HG03469 (cell line): ENCODE results near the gene MSI2.
"Not testable (repeated sequence)": the region's sequence is repeated elsewhere in the genome, so short reads cannot be mapped to it uniquely, and the experiment has no call there.

Experiments
- ATAC-seq: cut with Tn5 transposase; IDR thresholded peaks from one replicate; pipeline ENCODE4 v1.9.1; 2021; ENCODE audit warnings: mild to moderate bottlenecking, moderate library complexity, moderate number of reproducible peaks; ENCODE audit not compliant: unreplicated experiment

Gene MSI2

DNA sequence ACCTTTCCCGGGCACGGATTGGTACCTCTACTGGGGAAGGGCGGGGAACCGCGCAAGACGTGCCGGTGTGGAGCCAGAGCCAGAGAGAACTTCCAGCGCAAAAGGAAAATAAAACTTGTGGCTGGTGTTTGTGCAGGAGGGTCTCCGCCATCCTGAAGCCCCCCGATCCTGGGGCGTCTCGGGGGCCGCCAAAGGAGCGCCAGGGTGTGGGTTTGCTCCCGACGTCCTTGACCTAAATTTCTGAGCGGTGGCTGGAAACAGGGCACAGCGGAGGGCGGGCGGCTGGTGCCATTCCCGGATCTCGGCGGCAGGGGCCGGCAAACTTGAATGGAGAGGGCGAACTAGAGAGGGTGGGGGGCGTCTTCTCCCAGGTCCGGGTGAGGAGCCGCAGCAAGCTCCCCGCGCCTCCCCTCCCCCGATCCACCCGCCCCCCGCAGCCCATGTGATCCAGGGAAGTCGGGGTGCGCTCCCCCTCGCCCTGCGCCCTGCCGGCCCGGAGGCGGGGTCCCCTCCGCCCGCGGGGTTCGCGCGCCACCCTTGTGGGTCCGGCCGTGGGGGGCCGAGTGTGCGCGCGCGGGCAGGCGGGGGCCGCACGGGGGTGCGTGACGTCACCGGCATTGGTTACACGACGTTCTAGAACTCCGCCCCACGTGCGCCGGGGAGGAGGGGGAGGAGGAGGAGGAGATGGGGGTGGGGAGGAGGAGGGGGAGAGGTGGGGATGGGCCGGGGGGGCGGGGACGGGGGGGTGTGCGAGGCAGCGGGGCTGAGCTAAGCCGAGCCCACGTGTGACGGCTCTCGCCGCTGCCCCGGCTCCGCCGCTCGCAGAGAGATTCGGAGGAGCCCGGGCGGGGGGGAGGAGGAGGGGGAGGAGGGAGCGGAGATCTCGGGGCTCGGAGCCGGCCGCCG, at the start of gene MSI2:
TSS of gene MSI2 (plus strand) at position 748 of the 906 bp plus-strand sequence. CDS start 220 bp downstream, outside the sequence.
- ATAC-seq = peak; percentile 38

DNA sequence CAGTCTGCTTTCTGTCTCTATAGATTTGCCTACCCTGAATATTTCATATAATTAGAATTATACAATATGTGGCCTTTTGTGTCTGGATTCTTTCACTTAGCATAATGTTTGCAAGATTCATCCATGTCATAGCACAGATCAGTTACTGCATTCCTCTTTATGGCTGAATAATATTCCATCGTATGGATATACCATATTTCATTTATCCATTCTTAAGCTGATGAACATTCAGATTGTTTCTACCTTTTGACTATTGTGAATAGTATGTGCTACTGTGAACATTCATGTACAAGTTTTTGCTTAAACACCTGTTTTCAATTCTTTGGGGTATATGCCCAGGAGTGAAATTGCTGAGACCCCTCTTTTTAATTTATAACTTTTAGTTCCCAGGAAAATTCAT, 49.4 kb upstream of the MSI2 start:
- ATAC-seq = no peak

DNA sequence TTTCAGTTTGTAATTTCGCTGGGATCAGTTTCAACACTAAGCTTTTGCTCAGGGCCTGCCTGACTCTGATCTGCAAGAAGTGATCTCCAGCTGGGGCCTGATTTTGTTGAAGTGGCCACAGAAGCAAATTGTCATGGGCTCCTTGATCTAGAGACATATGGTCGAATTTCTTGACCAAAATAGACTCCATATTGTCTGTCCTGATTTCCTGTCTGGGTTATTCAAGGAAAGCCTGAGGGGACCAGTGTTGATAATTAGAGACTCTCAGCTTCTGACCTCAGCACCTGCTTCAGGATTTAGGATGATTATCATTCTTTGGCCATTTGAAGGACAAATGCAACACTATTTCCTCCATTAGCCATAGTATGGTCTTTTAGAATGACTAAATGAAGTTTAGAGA, 48.9 kb upstream of the MSI2 start:
- ATAC-seq = no peak

DNA sequence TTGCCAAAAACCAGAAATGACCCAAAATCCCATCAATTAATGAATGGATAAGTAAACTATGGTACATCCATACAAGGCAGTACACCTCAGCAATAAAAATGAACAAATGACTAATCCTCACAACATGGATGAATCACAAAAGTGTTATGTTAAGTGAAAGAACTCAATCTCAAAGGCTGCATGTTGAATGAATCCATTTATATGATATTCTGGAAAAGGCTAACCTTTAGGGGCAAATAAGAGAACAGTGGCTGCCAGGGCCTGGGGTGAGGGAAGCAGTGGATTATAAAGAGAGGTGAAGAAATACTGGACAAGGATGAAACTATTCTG, 46.1 kb upstream of the MSI2 start:
- no peak for ATAC-seq

DNA sequence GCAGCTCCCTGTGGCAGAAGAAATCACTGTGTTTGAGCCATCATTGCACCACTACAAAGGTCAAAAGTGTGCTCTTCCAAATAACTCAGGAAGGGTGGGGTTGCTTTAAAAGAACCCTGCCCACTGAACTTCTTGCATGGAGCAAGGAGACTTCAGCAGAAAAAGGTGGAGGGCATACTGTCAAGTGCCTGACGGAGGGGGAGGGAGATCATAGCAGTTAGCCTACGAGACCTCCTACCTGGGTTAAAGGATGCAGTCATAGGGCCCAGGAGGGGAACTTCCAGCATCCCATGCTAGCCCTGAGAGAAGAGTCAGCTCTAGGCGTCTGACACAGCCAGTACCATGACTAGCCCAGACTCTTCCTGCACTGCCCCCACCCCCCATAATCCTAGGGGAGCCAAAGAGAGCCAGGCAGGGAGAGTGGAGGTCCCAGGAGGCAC, 45.3 kb upstream of the MSI2 start:
- ATAC-seq = no peak

DNA sequence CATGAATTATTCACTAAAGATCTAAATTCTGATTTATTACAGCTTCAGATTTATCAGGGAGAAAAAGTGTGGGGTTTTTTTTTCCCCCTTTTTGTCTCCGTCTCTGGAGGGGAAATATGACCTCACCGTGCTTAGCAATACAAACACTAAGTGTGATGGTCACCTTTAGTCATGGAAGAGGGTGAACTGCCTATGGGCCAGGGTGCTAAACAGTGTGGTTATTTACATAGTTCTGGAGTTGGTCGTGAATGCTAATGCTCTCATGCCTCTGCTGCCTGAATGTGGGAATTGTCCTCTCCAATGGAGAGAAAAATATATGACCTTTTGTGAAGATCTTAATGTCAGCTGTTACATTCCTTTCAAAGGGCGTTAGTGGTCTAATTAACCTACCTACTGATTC, 44.8 kb upstream of the MSI2 start:
- ATAC-seq = no peak

DNA sequence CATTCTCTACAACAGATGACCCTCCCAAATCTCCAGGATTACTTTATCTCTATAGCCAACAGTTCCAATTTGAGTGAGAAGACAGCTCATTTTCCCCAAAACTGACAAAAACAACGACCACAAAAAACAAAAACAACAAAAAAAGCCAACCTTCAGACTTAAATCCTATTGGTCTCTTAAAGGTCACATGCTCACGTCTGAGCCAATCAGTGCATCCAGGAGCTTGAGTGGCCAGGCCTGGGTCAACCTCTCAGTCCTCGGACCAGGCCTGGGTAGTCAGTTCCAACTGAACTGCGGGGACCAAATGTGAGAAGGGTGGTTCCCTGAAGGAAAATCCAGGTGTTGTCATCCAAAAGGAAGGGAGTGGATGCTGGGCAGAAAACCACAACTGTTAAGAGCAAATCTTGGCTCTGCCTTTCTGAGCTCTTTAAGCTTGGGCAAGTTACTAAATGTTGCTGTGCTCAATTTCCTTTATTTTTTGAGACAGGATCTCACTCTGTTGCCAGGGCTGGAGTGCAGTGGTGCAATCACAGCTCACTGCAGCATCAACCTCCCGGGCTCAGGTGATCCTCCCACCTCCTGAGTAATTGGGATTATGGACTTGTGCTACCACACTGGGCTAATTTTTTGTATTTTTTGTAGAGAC, 43.0 kb upstream of the MSI2 start:
- ATAC-seq = no peak

DNA sequence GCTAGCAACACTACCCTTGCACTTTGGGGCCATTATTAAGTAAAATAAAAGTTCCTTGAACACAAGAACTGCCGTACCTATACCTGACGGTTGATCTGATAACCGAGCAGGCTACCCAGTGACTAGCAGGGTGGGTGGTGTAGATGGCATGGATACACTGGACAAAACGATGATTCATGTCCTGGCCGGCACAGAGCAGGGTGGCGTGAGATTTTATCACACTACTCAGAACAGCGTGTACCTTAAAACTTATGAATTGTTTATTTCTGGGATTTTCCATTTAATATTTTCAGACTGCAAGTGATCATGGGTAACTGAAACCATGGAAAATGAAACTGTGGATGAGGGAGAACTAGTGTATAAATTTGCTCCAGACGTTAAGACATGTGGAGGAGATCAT, 41.0 kb upstream of the MSI2 start:
- no peak for ATAC-seq

DNA sequence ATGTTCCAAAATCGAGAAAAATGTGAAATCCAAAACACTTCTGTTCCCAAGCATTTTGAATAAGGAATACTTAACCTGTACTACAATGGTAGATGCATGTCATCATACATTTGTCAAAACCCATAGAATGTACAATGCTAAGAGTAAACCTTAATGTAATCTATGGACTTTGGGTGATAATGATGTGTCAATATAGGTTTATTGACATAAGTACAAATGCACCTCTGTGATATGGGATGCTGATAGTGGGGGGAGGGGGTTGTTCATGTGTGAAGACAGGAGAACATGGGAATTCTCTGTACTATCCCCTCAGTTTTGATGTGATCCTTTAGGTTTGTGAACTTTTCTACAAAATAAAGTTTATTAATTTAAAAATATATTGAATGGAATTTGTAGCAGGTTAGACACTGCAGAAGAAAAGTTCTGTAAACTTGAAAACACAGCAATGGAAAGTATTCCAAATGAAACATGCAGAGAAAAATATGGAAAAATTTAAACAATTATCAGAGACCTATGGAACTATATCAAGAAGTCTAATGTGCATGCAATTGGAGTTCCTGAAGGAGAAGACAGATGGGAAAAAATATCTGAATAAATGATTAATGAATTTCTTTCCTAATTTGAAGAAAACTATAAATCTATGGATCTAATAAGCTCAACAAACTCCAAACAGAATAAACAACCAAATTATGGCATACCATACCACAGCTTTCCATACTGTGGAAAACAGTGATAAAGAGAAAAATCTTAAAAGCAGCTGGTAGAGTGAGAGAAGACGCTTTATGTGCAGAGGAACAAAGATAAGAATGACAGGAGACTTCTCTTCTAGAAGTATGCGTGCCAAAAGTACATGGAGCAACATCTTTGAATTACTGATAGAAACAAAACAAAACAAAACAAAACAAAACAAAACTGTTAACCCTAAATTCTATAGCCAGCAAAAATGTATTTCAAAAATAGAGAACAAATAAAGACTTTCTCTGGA, 34.7 kb upstream of the MSI2 start:
- no peak for ATAC-seq

DNA sequence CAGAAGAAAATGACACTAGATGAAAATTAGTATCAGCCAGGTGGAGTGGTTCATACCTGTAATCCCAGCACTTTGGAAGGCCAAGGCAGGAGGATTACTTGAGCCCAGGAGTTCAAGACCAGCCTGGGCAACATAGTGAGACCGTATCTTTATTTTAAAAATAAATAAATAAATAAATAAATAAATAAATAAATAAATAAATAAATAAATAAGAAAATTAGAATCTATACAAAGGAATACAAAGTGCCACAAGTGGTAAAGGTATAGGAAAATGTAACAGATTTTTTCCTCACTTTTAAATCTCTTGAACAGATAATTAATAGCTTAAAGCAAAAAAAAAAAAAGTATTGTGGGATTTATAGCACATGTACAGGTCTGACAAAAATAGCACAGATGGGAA, 33.9 kb upstream of the MSI2 start:
- not testable (repeated sequence) for ATAC-seq

DNA sequence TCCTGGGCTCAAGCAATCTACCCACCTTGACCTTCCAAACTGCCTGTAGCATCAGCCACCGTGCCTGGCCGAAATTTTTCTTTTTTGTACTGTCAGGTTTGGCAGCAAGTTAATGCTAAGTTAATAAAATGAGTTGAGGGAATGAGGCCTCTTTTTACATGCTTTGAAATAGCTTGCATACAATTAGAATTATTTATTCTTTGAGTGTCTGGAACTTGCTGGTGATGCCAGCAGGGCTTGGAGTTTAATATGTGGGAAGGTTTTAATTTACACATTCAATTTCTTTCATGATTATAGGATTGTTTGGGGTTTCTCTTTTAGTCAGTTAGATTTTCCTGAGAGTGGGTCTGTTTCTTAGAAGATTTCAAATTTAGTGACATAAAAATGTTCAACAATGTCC, 31.2 kb upstream of the MSI2 start:
- ATAC-seq = no peak

DNA sequence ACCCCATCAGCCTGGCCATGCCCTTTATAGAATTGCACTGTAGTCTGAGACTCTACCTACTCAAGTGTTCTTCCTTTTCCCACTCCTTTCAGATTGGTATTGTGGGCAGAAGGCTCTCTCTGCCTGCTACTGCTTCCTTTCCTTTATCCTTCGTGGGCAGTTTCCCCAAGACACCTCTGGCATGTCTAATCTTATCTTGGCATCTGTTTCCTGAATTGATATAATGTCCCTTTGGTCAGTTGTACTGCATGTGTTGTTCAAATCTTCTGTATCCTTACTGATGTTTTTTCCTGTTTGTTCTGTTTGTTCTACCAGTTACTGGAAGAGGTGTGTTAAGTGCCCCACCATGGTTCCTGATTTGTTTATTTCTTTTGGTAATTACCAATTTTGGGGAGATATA, 29.5 kb upstream of the MSI2 start:
- no peak for ATAC-seq

DNA sequence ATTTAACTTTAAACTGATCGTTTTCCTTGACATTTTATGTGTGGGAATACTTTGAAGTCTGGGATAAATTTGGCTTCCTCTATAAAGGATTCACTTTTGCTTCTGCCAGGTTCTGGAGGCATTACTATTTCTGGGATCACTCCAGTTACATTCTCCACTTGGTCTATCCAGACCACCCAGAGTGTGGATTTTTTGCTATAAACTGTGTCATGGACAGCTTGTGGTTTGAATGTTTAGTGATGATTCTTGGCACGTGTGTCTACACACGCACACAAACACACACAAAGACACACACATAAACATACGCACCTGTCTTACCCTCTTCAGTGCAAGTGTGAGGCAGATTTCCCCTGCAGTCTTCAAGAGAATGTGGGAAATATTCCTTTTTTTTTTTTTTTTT, 27.4 kb upstream of the MSI2 start:
- no peak for ATAC-seq

DNA sequence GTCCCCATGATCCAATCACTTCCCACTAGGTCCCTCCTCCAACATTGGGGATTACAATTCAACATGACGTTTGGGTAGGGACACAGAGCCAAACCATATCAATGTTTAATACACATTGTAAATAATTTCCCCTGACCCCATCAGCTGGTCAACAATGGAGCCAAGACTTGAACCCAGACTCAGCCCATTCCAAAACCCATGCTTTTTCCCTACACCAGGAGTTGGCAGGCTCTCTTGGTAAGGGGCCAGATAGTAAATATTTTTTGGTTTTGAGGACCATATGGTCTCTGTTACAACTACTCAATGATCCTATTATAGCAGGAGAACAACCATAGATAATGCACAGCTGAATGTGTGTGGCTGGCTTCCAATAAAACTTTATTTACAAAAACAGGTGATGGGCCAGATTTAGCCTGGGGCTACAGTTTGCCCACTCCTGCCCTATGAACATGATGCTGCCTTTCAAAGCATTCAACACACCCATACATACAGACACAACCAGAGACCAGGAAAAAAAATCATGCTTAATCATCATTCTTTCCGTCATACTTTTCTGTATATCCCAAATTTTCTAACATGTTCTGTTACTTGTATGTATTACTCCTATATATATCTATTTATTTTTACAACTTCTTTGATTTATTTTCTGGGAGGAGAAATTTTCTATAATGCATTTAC, 22.1 kb upstream of the MSI2 start:
- no peak for ATAC-seq

DNA sequence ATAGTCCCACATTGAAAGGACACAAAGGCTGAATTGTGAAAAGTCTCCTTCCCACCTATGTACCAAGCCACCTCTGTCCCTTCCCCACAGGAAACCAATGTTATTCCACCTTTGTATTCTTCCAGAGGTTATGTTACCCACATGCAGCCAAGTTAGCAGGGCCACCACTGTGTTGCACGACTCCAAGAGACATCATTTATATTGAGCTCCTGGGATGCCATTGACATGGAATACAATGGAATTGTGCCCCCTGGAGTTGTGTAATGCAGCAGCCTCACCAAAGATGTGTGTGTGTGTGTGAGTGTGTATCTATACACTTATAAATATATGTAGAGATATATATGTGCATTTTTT, 21.6 kb upstream of the MSI2 start:
- ATAC-seq = no peak

DNA sequence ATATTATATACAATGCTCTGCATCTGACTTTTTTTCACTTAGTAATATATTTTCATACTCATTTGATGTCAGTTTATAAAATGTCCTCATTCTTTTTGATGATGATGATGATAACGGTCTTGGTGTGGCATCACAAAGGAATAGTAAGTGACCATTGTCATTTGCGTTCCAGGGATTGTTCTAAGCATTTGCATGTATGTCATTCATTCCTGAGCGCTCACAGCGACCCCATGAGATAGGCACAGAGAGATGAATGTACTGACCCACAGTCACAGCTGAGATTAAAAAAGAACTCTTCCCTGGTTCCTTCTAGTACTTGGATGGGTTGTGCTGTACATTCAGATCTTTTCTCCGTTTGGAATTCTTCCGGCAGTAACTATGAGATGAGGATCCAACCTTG, 21.2 kb upstream of the MSI2 start:
- no peak for ATAC-seq

DNA sequence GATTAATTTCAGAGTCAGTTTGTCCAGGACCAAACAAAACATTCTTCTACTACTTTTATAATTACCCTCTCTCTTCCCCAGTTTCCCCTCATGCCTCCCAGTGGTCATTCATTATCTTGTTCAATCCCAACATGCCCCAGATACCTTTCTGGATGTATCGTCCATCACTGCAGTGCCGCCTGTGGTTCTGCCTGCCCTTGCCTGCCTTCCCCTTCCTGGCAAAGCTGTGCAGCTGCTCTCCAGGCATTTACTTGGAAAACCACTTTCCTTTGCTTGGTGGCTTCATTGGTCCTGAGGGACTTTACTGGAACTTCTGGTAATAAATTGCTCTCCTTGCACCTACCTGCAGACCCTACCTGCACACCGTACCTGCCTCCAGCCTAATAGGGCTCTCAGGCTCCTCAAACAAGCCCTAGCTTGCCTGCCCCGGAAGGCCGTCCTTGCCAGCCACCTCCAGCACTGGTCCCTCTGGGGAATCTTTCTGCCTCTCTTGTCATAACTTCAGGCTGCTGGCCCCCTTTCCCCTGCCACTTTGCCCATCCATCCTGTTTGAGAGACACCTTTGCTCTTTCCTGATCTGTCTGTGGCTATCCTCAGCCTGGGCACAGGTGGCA, 19.5 kb upstream of the MSI2 start:
- ATAC-seq = no peak

DNA sequence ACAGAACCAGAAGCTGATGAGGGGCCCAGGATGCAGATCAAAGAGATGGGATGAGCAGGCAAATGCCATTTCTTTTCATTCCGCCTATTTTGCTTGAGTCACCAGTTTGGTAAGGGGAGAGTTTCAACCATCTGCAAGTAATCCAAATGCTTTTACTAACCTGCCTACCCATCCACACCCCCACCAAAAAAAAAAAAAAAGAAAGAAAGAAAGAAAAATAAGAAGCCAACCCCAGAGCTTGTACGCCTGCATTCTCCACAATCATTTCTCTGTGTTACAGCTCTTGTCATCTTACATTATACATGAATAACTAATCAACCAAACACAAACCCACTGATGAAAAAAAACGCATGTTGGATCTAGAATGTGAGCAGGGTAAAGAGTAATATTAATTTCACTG, 15.7 kb upstream of the MSI2 start:
- no peak for ATAC-seq

DNA sequence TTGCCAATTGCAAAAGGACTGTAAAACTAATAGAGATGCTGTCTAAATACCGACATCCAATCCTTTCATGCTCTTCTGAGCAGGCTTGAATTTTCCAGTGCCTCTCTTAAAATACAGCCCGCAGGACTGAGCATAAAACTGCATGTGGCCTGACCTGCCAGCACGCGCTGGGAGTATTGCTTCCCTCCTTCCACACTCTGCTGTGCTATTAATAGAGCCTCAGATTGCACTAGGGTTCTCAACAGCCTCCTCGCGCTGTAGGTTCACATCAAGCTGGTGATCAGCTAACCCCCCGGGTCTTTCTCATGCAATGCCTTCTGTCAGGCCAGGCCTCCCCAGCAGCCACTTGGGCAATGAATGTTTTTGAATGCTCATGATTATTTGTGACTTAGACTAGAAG, 14.2 kb upstream of the MSI2 start:
- ATAC-seq = no peak

DNA sequence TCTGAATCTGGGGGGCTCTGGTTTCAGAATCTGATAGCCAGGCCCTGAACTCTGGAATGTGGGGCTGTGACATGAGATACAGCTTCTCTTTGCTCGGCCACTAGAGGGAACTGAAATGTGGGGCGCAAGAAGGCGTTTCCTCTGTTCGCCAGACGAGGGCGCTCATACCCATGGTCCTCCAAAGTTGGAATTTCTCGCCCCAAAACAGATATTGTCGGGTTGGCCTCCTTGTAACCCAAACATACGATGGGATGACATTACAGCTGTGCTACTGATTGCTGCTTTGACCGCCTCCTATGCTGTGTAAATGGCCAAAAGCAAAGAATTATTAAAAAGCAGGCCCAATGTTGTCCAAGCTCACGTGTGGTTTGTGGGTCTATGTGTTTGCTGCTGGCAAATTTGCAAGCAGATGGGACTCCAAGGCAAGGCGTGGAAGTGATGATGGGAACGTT, 13.1 kb upstream of the MSI2 start:
- ATAC-seq = no peak
